Lung (tissue), 12 donors: Measurements from ENCODE around the gene RAP1GAP2. TPM values are rescaled to one million over a fixed set of nuclear protein-coding genes. Genes with fewer than 3 reads are reported as not detected.

ENCODE experiments used
- ATAC-seq: fragments of 200-7000 bp; cut with Tn5 transposase; one replicate; pipeline ENCODE4 v1.9.1; 2020; ENCODE audit warnings: moderate number of reproducible peaks; ENCODE audit not compliant: insufficient read depth, low FRiP score
- DNase-seq, 3 donors: peaks; one replicate each; pipeline ENCODE4 v3.0.0-alpha.2; 2013 to 2017
- H3K27ac ChIP-seq, 2 donors: one replicate each; pipeline ENCODE4 v1.5.1; 2013; ENCODE audit warnings: mild to moderate bottlenecking in 2 of 2, moderate library complexity in 2 of 2, control low read depth in 1 of 2, inconsistent platforms in 1 of 2, low read depth in 1 of 2, low read length in 1 of 2
- H3K27me3 ChIP-seq, 3 donors: one replicate each; pipeline ENCODE4 v1.5.1; 2013; ENCODE audit warnings: low read length in 2 of 3; ENCODE audit not compliant: control insufficient read depth in 3 of 3, insufficient read depth in 3 of 3
- H3K36me3 ChIP-seq, 4 donors: one replicate each; pipeline ENCODE4 v1.5.1; 2013; ENCODE audit warnings: low read length in 4 of 4, mild to moderate bottlenecking in 1 of 4, moderate library complexity in 1 of 4; ENCODE audit not compliant: control insufficient read depth in 4 of 4, insufficient read depth in 4 of 4
- H3K4me1 ChIP-seq, 5 donors: one replicate each; pipeline ENCODE4 v1.5.1; 2013; ENCODE audit warnings: low read length in 5 of 5, mild to moderate bottlenecking in 2 of 5, moderate library complexity in 1 of 5; ENCODE audit not compliant: control insufficient read depth in 5 of 5, insufficient read depth in 5 of 5
- H3K4me3 ChIP-seq: one replicate; pipeline ENCODE4 v1.5.1; 2013; ENCODE audit warnings: mild to moderate bottlenecking, control low read depth, moderate library complexity
- H3K9ac ChIP-seq, 2 donors: one replicate each; pipeline ENCODE4 v1.5.1; 2013; ENCODE audit warnings: low read length in 2 of 2, control low read depth in 1 of 2; ENCODE audit not compliant: insufficient read depth in 1 of 2
- H3K9me3 ChIP-seq, 4 donors: one replicate each; pipeline ENCODE4 v1.5.1; 2013; ENCODE audit warnings: low read length in 3 of 4, mild to moderate bottlenecking in 1 of 4, moderate library complexity in 1 of 4; ENCODE audit not compliant: control insufficient read depth in 4 of 4, insufficient read depth in 3 of 4
- WGBS, 2 donors: extraction: QIAGEN DNeasy Blood & Tissue Kit; methylation state at CpG; one replicate each; pipeline ENCODE4 v1.1.7; 2013; 5-methylcytosine and 5-hydroxymethylcytosine counted together
- polyA plus RNA-seq, 2 donors: library from polyadenylated mRNA; stranded (reverse); fragments of 200-250 nt; gene quantifications; one replicate each; pipeline ENCODE4 v1.2.1, GENCODE V29; 2013
- total RNA-seq, 2 donors: library from RNA; depleted of rRNA in 1 of 2; stranded (reverse); fragments of >200 nt in 1 of 2; gene quantifications; one replicate each; pipeline ENCODE4 v1.2.1, GENCODE V29; 2014 to 2021
- TF ChIP-seq, protein P1 (sequence below): IDR thresholded peaks from 2 replicates; pipeline ENCODE4 v1.5.1; 2012; ENCODE audit warnings: mild to moderate bottlenecking; ENCODE audit errors: control extremely low read depth, extremely low read depth
- donor health status: control.
- donor health status: control.
- donor health status: Bipolar disorder and iron deficiency.
- donor health status: healthy.
- donor health status: DM: yes; HTN: yes; CAD: no.

The RAP1GAP2 gene
- total and polyA plus RNA-seq, 4 donors = 5.3 to 16.7 (median 6.0) TPM

DNA sequence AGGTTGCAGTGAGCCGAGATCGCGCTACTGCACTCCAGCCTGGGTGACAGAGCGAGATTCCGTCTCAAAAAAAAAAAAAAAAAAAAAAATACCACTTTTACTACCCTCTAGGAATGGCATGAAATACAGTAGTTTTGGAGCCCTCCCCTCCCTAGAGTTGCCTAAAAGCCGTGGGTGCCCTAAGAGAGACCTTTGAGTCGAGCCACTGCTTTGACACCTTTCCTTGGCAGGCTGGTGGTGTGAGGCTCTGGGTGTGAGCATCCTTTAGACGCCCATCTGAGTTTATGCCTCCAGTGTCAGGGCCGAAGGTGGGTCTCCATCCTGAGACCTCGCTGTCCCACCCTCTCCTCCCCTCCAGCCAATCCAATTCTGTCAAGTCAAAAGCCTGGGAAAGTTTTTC lies 46.2 kb downstream of the RAP1GAP2 start:
- DNase-seq (no peak), ATAC-seq (no peak)
- Histone ChIP-seq H3K27me3 (peaks cover 0 to 2% (median 0%) of the 10 kb centered on the region in 3 donors), H3K9me3 (no peaks in the 10 kb centered on the region), H3K4me3 (no peak overlapping the region), H3K9ac (no peak overlapping the region), H3K4me1 (no peaks in the 10 kb centered on the region), H3K27ac (no peak overlapping the region), H3K36me3 (no peaks in the 10 kb centered on the region)
- TF ChIP-seq, protein P1, sequence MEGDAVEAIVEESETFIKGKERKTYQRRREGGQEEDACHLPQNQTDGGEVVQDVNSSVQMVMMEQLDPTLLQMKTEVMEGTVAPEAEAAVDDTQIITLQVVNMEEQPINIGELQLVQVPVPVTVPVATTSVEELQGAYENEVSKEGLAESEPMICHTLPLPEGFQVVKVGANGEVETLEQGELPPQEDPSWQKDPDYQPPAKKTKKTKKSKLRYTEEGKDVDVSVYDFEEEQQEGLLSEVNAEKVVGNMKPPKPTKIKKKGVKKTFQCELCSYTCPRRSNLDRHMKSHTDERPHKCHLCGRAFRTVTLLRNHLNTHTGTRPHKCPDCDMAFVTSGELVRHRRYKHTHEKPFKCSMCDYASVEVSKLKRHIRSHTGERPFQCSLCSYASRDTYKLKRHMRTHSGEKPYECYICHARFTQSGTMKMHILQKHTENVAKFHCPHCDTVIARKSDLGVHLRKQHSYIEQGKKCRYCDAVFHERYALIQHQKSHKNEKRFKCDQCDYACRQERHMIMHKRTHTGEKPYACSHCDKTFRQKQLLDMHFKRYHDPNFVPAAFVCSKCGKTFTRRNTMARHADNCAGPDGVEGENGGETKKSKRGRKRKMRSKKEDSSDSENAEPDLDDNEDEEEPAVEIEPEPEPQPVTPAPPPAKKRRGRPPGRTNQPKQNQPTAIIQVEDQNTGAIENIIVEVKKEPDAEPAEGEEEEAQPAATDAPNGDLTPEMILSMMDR = no peak
- 80 to 93% methylated on average over 9 to 10 of the region's 10 CpGs for WGBS, 2 donors

DNA sequence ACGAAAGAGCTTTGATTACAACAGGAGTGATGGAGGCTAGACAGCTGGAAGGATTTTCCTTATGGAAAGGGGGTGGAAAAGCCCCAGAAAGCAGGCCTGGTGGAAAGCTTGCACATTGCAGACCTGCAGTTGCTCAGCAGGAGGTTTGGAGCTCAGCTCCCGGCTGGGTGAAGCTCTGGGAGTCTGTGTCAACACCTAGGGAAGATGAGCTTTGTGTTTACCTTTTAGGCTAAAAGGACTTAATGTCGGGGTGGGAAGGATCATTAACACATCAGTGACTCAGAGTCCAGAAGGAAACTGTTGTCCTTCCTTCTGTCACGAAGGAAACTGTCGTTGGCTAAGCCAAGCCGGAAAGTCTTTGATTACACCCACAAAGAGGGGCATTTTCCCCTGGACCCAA lies 48.2 kb downstream of the RAP1GAP2 start:
- no peak overlapping the region for H3K9ac ChIP-seq
- no peak overlapping the region for H3K4me3 ChIP-seq
- H3K36me3 ChIP-seq = no peaks in the 10 kb centered on the region
- no peak overlapping the region for H3K27ac ChIP-seq
- H3K27me3 ChIP-seq = peaks cover 0 to 6% (median 0%) of the 10 kb centered on the region in 3 donors
- H3K4me1 ChIP-seq = peaks cover 0 to 2% (median 0%) of the 10 kb centered on the region in 5 donors
- TF ChIP-seq, protein P1 = no peak
- WGBS, 2 donors = 45 to 57% methylated on average over 6 of the region's 6 CpGs
- ATAC-seq (no peak), DNase-seq (no peak)
- H3K9me3 ChIP-seq = no peaks in the 10 kb centered on the region

DNA sequence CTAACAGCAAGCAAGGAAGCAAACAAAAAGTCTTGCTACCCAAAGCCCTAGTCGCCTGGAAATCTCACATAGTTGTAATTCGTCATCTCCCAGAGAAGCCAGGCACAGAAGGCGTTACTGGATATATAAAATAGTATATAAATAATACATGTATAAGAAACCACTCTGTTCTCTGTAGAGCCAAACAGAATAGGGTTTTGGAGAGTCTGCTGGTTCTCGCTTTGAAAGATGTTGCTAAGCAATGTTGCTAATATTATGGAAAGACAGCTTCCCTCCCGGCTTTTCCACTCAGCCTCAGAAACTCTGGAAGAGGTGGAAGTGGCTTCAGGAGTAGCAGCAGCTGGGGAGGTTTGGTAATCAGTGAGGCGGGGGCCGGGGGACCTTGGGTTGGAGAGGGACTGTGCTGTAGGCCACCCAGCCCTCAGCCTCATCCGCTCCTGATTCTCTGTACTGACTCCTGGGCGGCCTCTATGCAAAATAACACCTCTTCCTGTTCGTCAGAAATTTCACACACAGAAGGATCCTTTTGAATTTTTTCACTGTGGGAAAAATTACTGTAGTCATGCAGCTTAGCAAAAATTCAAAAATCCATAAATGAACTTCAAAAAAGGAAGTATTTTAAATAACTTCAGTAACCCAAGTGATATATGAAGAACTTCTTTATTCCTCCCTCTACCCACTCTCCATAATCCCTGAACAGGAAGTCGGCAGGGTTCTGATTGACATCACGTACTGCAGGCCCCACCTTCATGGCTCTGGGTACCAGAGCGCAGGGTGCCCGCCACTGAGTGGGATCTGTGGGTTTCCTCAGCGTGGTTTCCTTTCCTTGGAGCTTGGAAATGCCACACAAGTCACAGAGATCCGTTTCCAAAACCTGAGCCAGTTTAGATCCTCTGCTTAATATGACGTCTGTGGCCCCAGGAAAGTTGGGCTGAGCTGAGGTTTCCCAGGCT lies 51.4 kb downstream of the RAP1GAP2 start:
- DNase-seq = no peak
- H3K9me3 ChIP-seq = no peaks in the 10 kb centered on the region
- H3K4me3 ChIP-seq = no peak overlapping the region
- peaks cover 0 to 16% (median 4%) of the 10 kb centered on the region in 3 donors for H3K27me3 ChIP-seq
- no peak for ATAC-seq
- no peaks in the 10 kb centered on the region for H3K36me3 ChIP-seq
- H3K27ac ChIP-seq = no peak overlapping the region
- TF ChIP-seq, protein P1 = no peak
- WGBS, 2 donors = 37 to 55% methylated on average over 17 of the region's 17 CpGs
- H3K9ac ChIP-seq = no peak overlapping the region
- peaks cover 0 to 3% (median 0%) of the 10 kb centered on the region in 5 donors for H3K4me1 ChIP-seq
